ENCODE results near the gene SDCBP2. TPM values are rescaled to one million over a fixed set of nuclear protein-coding genes. Genes with fewer than 3 reads are reported as not detected.

The SDCBP2 gene
- total RNA-seq, 4 donors from 2014 or later = 29.7 to 361 (median 306) TPM

- H3K4me1 ChIP-seq = peaks cover 0 to 34% (median 0%) of the 10 kb centered on the region in 4 donors
- no peak overlapping the region for H3K27ac ChIP-seq
- H3K27me3 ChIP-seq = no peaks in the 10 kb centered on the region
- DNase-seq = peak in 1 of 3 donors; percentile 34
- no peaks in the 10 kb centered on the region for H3K36me3 ChIP-seq
- no peak overlapping the region for H3K4me3 ChIP-seq
- no peak for TF ChIP-seq CTCF (IDR thresholded peaks at IDR 0.05)
- TF ChIP-seq POLR2A (IDR thresholded peaks at IDR 0.05) = no peak
- no peaks in the 10 kb centered on the region for H3K9me3 ChIP-seq
Observed at GRCh38 chr20:1332749-1333300, 3.9 kb upstream of the SDCBP2 start.

GRCh38 chr20:1331801-1332453 is 3.0 kb upstream of the SDCBP2 start:
- Histone ChIP-seq H3K4me1 (peaks cover 0 to 36% (median 0%) of the 10 kb centered on the region in 4 donors), H3K27ac (no peak overlapping the region), H3K36me3 (no peaks in the 10 kb centered on the region), H3K4me3 (no peak overlapping the region), H3K9me3 (no peaks in the 10 kb centered on the region), H3K27me3 (no peaks in the 10 kb centered on the region)
- no peak for TF ChIP-seq CTCF (IDR thresholded peaks at IDR 0.05)
- no peak for TF ChIP-seq POLR2A (IDR thresholded peaks at IDR 0.05)
- peak in 1 of 3 donors; percentile 18 for DNase-seq

- H3K27ac ChIP-seq = peak overlapping the region in 2 of 4 donors; percentile 91 to 96
- no peak for TF ChIP-seq CTCF (IDR thresholded peaks at IDR 0.05)
- no peak for TF ChIP-seq POLR2A (IDR thresholded peaks at IDR 0.05)
- H3K9me3 ChIP-seq = no peaks in the 10 kb centered on the region
- H3K4me3 ChIP-seq = no peak overlapping the region
- H3K36me3 ChIP-seq = no peaks in the 10 kb centered on the region
- H3K4me1 ChIP-seq = peaks cover 0 to 40% (median under 1%) of the 10 kb centered on the region in 4 donors
- no peaks in the 10 kb centered on the region for H3K27me3 ChIP-seq
- peak in 2 of 3 donors; percentile 29 to 36 for DNase-seq
Observed at GRCh38 chr20:1331101-1331500, 2.2 kb upstream of the SDCBP2 start.

DNA sequence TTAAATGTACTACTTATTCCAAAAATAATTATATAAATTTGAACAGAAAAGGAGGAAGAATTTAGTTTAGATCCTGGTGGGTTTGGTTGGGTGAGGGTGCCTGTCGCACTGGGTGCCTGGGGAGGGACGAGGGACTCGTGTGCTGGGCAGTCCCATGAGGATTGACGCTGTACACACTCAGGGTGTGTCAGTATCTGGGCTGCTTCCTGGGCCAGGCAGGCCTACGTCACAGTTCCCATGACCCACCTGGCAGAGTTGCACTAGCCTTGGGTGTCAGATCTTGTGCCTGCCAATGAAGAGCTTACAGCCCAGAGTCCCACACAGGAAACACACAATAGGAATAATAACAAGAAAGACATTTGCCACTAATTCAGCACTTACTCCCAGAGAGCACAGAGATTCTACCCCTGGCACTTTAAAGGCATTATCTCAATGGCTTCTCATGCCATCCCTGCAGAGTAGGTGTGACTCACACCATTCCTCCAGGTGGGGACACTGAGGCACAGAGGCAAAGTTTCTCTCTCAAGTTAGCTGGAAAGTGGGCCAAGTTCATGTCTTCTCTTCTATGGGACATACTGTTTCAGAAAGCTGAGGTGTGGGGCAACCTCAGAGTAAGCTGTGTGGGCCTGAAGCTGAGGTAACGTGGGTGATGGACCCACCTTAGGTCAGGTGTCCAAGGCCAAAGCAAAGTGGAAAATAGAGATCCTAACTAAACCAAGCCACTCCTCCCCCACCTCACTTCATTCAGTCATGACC is 1.3 kb upstream of the SDCBP2 start:
- Histone ChIP-seq H3K9me3 (no peaks in the 10 kb centered on the region), H3K36me3 (no peaks in the 10 kb centered on the region), H3K27me3 (no peaks in the 10 kb centered on the region), H3K4me3 (no peak overlapping the region), H3K27ac (peak overlapping the region in 3 of 4 donors; percentile 91 to 97 (median 96)), H3K4me1 (peaks cover 0 to 40% (median 5%) of the 10 kb centered on the region in 4 donors)
- TF ChIP-seq POLR2A (IDR thresholded peaks at IDR 0.05) (peak; percentile 25 to 93), CTCF (IDR thresholded peaks at IDR 0.05) (no peak)
- peak; percentile 43 to 90 (median 82) for DNase-seq

GRCh38 chr20:1327827-1328679 is 886 bp downstream of the SDCBP2 start:
- Histone ChIP-seq H3K27me3 (no peaks in the 10 kb centered on the region), H3K36me3 (no peaks in the 10 kb centered on the region), H3K4me1 (peaks cover 0 to 46% (median 10%) of the 10 kb centered on the region in 4 donors), H3K9me3 (no peaks in the 10 kb centered on the region), H3K27ac (peak overlapping the region in 3 of 4 donors; percentile 91 to 97 (median 96)), H3K4me3 (peak overlapping the region in 3 of 4 donors; percentile 34 to 76 (median 75))
- TF ChIP-seq POLR2A (IDR thresholded peaks at IDR 0.05) (peak; percentile 82 to 84), CTCF (IDR thresholded peaks at IDR 0.05) (peak in 2 of 6 experiments; percentile 32 to 50)
- peak; percentile 9 to 75 (median 74) for DNase-seq

All from Peyer's patch (tissue), 4 donors.